ENCODE data around the gene FAM168A.

The FAM168A gene

DNA sequence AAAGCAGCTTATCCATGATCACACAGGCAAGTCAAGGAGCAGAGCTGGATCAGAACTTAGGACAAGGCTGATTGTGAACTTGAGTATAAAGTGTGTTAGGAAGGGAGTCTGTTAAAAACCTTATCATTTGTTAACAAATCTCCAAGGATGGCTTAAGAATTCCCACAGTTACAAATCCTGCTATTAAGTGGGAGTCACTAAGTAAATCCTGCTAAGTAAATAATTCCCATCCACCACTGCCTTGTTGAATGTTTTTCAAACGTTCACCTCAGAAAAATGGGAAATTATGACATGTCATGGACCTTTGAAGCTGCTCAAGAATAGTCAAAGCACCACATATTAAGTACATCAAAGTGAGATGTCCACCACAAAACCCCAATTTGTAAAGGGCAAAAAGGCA is 88.7 kb downstream of the FAM168A start:
- Histone ChIP-seq H3K4me3 (ENCODE audit: low read length) (no peak overlapping the region), H3K4me1 (ENCODE audit: control insufficient read depth, insufficient read depth, low read length) (peaks cover 14% of the 10 kb centered on the region), H3K9ac (ENCODE audit: low read depth, low read length) (no peak overlapping the region), H3K27me3 (ENCODE audit: control insufficient read depth, insufficient read depth, low read length) (no peaks in the 10 kb centered on the region), H3K4me2 (ENCODE audit: low read length) (no peak overlapping the region), H3K36me3 (ENCODE audit: insufficient read depth, low read length) (no peaks in the 10 kb centered on the region), H3K9me3 (replicated peaks; ENCODE audit: low read length) (no peaks in the 10 kb centered on the region)

DNA sequence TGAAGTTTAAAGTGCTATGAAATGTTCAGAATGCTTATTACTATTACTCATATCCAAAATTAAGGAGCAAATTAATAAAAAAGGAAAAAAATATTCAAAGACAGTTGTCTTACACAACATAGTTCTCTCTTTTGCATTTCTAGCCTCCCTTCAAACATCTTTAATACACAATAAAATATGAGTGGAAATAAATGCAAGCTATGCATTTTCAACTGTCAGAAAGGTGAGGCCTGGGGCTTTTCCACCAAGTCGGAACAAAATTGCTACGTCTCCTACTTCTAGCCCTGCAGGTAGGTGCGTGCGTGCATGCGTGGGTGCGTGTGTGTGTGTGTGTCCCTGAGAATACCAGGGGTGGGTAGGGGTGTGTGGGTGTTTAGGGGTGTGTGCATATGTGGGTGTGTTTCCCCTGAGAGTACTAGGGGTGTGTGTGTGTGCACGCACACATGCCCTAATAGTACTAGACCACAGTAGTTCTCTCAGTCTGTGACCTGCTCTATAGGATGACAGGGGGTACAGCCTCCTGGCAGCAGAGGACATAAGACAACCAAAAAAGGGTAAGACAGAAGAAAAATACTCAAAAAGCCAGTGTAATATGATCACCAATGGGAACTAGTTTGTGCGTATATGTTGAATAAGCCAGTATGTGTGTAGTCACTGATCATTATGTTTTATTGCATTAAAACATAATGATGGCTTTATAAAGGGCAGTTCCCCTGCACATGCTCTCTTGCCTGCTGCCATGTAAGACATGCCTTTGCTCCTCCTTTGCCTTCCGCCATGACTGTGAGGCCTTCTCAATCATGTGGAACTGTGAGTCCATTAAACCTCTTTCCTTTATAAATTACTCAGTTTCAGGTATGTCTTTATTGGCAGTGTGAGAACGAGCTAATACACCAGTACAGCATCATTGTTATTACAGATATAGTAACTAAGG is 89.4 kb downstream of the FAM168A start:
- no peak overlapping the region for H3K4me2 ChIP-seq (ENCODE audit: low read length)
- H3K9me3 ChIP-seq (replicated peaks; ENCODE audit: low read length) = no peaks in the 10 kb centered on the region
- H3K4me1 ChIP-seq (ENCODE audit: control insufficient read depth, insufficient read depth, low read length) = peaks cover 14% of the 10 kb centered on the region
- H3K9ac ChIP-seq (ENCODE audit: low read depth, low read length) = no peak overlapping the region
- no peak overlapping the region for H3K4me3 ChIP-seq (ENCODE audit: low read length)
- no peaks in the 10 kb centered on the region for H3K36me3 ChIP-seq (ENCODE audit: insufficient read depth, low read length)
- no peaks in the 10 kb centered on the region for H3K27me3 ChIP-seq (ENCODE audit: control insufficient read depth, insufficient read depth, low read length)

- Histone ChIP-seq H3K4me1 (ENCODE audit: control insufficient read depth, insufficient read depth, low read length) (peaks cover 14% of the 10 kb centered on the region), H3K36me3 (ENCODE audit: insufficient read depth, low read length) (no peaks in the 10 kb centered on the region), H3K4me2 (ENCODE audit: low read length) (no peak overlapping the region), H3K4me3 (ENCODE audit: low read length) (no peak overlapping the region), H3K27me3 (ENCODE audit: control insufficient read depth, insufficient read depth, low read length) (no peaks in the 10 kb centered on the region), H3K9ac (ENCODE audit: low read depth, low read length) (no peak overlapping the region), H3K9me3 (replicated peaks; ENCODE audit: low read length) (no peaks in the 10 kb centered on the region)
These were observed 90.8 kb downstream of the FAM168A start for GRCh38 chr11:73507086-73507485.

DNA sequence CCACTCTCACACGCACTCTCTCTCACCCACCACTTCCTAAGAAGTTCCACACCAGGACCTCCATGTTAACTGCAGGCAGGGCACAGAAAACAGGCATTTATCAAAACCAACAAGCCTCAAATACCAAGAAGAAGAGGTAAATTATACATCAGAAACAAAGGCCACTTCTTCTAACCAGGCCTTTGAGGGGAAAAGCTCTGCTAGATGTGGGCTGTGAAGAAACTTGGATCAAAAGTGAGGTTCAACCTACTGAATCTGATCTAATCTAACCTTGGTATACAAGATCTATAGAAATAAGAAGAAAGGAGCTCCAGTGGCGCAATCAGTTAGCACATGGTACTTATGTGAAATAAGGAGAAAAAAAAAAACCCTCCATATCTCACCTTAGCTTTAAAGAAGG is 91.9 kb downstream of the FAM168A start:
- peaks cover 14% of the 10 kb centered on the region for H3K4me1 ChIP-seq (ENCODE audit: control insufficient read depth, insufficient read depth, low read length)
- H3K36me3 ChIP-seq (ENCODE audit: insufficient read depth, low read length) = no peaks in the 10 kb centered on the region
- H3K9me3 ChIP-seq (replicated peaks; ENCODE audit: low read length) = no peaks in the 10 kb centered on the region
- no peak overlapping the region for H3K9ac ChIP-seq (ENCODE audit: low read depth, low read length)
- no peaks in the 10 kb centered on the region for H3K27me3 ChIP-seq (ENCODE audit: control insufficient read depth, insufficient read depth, low read length)
- no peak overlapping the region for H3K4me2 ChIP-seq (ENCODE audit: low read length)
- H3K4me3 ChIP-seq (ENCODE audit: low read length) = no peak overlapping the region

GRCh38 chr11:73498343-73498742 is 99.6 kb downstream of the FAM168A start:
- H3K36me3 ChIP-seq (ENCODE audit: insufficient read depth, low read length) = no peaks in the 10 kb centered on the region
- no peaks in the 10 kb centered on the region for H3K27me3 ChIP-seq (ENCODE audit: control insufficient read depth, insufficient read depth, low read length)
- no peak overlapping the region for H3K4me2 ChIP-seq (ENCODE audit: low read length)
- H3K4me1 ChIP-seq (ENCODE audit: control insufficient read depth, insufficient read depth, low read length) = peaks cover 13% of the 10 kb centered on the region
- no peak overlapping the region for H3K9ac ChIP-seq (ENCODE audit: low read depth, low read length)
- no peaks in the 10 kb centered on the region for H3K9me3 ChIP-seq (replicated peaks; ENCODE audit: low read length)
- no peak overlapping the region for H3K4me3 ChIP-seq (ENCODE audit: low read length)

DNA sequence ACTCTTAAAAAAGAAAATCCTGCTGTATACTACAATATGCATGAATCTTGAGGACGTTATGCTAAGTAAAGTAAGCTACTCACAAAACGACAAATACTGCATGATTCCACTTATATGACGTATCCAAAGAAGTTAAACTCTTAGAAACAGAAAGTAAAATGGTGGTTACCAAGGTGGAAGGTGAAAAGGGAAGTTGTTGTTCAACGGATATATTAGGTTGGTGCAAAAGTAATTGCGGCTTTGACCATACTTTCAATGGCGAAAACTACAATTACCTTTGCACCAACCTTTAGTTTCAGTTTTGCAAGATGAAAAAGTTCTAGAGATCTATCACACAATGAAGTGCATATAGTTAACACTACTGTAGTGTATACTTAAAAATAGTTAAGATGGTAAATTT is 101.8 kb downstream of the FAM168A start:
- Histone ChIP-seq H3K4me2 (ENCODE audit: low read length) (no peak overlapping the region), H3K4me1 (ENCODE audit: control insufficient read depth, insufficient read depth, low read length) (peaks cover 13% of the 10 kb centered on the region), H3K9me3 (replicated peaks; ENCODE audit: low read length) (no peaks in the 10 kb centered on the region), H3K9ac (ENCODE audit: low read depth, low read length) (no peak overlapping the region), H3K4me3 (ENCODE audit: low read length) (no peak overlapping the region), H3K27me3 (ENCODE audit: control insufficient read depth, insufficient read depth, low read length) (no peaks in the 10 kb centered on the region), H3K36me3 (ENCODE audit: insufficient read depth, low read length) (no peaks in the 10 kb centered on the region)

- H3K27me3 ChIP-seq (ENCODE audit: control insufficient read depth, insufficient read depth, low read length) = no peaks in the 10 kb centered on the region
- no peaks in the 10 kb centered on the region for H3K36me3 ChIP-seq (ENCODE audit: insufficient read depth, low read length)
- no peak overlapping the region for H3K4me3 ChIP-seq (ENCODE audit: low read length)
- H3K4me2 ChIP-seq (ENCODE audit: low read length) = no peak overlapping the region
- H3K9me3 ChIP-seq (replicated peaks; ENCODE audit: low read length) = no peaks in the 10 kb centered on the region
- peaks cover 13% of the 10 kb centered on the region for H3K4me1 ChIP-seq (ENCODE audit: control insufficient read depth, insufficient read depth, low read length)
- no peak overlapping the region for H3K9ac ChIP-seq (ENCODE audit: low read depth, low read length)
These were observed 102.2 kb downstream of the FAM168A start for GRCh38 chr11:73495731-73496130.

- H3K9ac ChIP-seq (ENCODE audit: low read depth, low read length) = no peak overlapping the region
- no peaks in the 10 kb centered on the region for H3K27me3 ChIP-seq (ENCODE audit: control insufficient read depth, insufficient read depth, low read length)
- H3K9me3 ChIP-seq (replicated peaks; ENCODE audit: low read length) = no peaks in the 10 kb centered on the region
- peak overlapping the region; percentile 6 for H3K4me2 ChIP-seq (ENCODE audit: low read length)
- H3K4me3 ChIP-seq (ENCODE audit: low read length) = no peak overlapping the region
- H3K4me1 ChIP-seq (ENCODE audit: control insufficient read depth, insufficient read depth, low read length) = peaks cover 13% of the 10 kb centered on the region
- no peaks in the 10 kb centered on the region for H3K36me3 ChIP-seq (ENCODE audit: insufficient read depth, low read length)
These were observed 103.8 kb downstream of the FAM168A start for GRCh38 chr11:73493956-73494598.

DNA sequence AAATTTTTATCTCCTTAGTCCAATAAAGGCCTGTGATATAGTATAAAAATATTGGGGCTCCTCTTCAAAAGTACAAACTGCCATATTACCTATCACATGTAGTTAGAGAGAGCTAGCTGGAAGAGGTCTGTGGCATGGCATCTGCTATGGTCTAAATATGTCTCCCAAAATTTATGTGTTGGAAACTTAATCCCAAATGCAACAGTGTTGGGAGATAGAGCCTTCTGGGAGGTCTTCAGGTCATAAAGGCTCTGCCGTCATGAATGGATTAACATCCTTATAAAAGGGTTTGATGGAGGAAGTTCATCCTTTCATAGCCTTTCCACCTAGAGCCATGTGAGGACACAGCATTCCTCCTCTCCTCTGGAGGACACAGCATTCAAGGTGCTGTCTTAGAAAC is 116.3 kb downstream of the FAM168A start:
- no peak overlapping the region for H3K9ac ChIP-seq (ENCODE audit: low read depth, low read length)
- H3K4me3 ChIP-seq (ENCODE audit: low read length) = no peak overlapping the region
- no peak overlapping the region for H3K4me2 ChIP-seq (ENCODE audit: low read length)
- H3K9me3 ChIP-seq (replicated peaks; ENCODE audit: low read length) = no peaks in the 10 kb centered on the region
- no peaks in the 10 kb centered on the region for H3K27me3 ChIP-seq (ENCODE audit: control insufficient read depth, insufficient read depth, low read length)
- peaks cover 3% of the 10 kb centered on the region for H3K4me1 ChIP-seq (ENCODE audit: control insufficient read depth, insufficient read depth, low read length)
- H3K36me3 ChIP-seq (ENCODE audit: insufficient read depth, low read length) = no peaks in the 10 kb centered on the region

- no peak overlapping the region for H3K4me3 ChIP-seq (ENCODE audit: low read length)
- peaks cover 3% of the 10 kb centered on the region for H3K4me1 ChIP-seq (ENCODE audit: control insufficient read depth, insufficient read depth, low read length)
- H3K9me3 ChIP-seq (replicated peaks; ENCODE audit: low read length) = no peaks in the 10 kb centered on the region
- H3K4me2 ChIP-seq (ENCODE audit: low read length) = no peak overlapping the region
- no peak overlapping the region for H3K9ac ChIP-seq (ENCODE audit: low read depth, low read length)
- H3K27me3 ChIP-seq (ENCODE audit: control insufficient read depth, insufficient read depth, low read length) = no peaks in the 10 kb centered on the region
- H3K36me3 ChIP-seq (ENCODE audit: insufficient read depth, low read length) = no peaks in the 10 kb centered on the region
These were observed 117.2 kb downstream of the FAM168A start for GRCh38 chr11:73480677-73481076.

DNA sequence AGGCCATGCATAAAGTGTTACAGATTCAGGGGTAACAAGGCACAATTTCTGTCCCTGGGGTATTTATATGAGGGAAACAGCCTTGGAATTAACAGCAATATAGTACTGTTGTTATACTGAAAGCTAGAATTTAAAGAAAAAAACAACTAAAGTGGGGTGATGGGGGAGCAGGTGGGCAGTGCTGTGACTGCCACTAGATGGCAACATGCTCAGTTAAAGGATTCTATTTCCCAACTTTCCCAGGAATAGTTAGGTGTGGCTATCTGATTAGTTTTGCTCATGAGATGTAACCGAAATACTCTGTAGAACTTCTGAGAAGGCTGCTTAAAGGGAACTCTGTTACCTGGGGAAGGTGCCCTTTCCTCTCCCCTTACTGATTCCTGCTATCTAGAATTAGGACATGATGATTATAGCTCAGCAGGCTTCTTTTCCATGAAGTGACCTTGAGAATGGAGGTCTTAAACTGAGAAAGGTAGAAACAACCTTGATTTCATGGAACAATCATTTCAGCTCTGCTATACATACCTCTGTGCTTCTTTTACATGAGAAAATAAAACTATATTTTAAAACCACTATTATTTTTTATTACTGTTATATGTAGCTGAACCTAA is 119.1 kb downstream of the FAM168A start:
- no peak overlapping the region for H3K4me3 ChIP-seq (ENCODE audit: low read length)
- no peaks in the 10 kb centered on the region for H3K27me3 ChIP-seq (ENCODE audit: control insufficient read depth, insufficient read depth, low read length)
- H3K9ac ChIP-seq (ENCODE audit: low read depth, low read length) = no peak overlapping the region
- H3K9me3 ChIP-seq (replicated peaks; ENCODE audit: low read length) = no peaks in the 10 kb centered on the region
- H3K36me3 ChIP-seq (ENCODE audit: insufficient read depth, low read length) = no peaks in the 10 kb centered on the region
- H3K4me2 ChIP-seq (ENCODE audit: low read length) = no peak overlapping the region
- H3K4me1 ChIP-seq (ENCODE audit: control insufficient read depth, insufficient read depth, low read length) = peaks cover 3% of the 10 kb centered on the region
